Hematopoietic multipotent progenitor cell treated with erythropoietin and hydrocortisone succinate and interleukin-3 and kit ligand, for 6 days (in vitro differentiated cells): Measurements from ENCODE around the gene LTBR.

Experiments used
- DNase-seq: peaks from one replicate; pipeline ENCODE4 v3.0.0-alpha.2; 2015

The LTBR gene

GRCh38 chr12:6384499-6385436 is 806 bp downstream of the LTBR start:
- DNase-seq, result no peak

GRCh38 chr12:6386038-6386437 is 2.1 kb downstream of the LTBR start:
- DNase-seq, result no peak

GRCh38 chr12:6386491-6386890 is 2.5 kb downstream of the LTBR start:
- DNase-seq, result no peak

- no peak for DNase-seq
Observed at GRCh38 chr12:6387541-6387940, 3.6 kb downstream of the LTBR start.

- DNase-seq, result no peak
Observed at GRCh38 chr12:6390084-6390799, 6.3 kb downstream of the LTBR start.

- DNase-seq, result no peak
Observed at GRCh38 chr12:6391013-6391412, 7.1 kb downstream of the LTBR start.

- no peak for DNase-seq
Observed at GRCh38 chr12:6392504-6392903, 8.5 kb downstream of the LTBR start.

GRCh38 chr12:6393109-6393508 is 9.1 kb downstream of the LTBR start:
- no peak for DNase-seq

- no peak for DNase-seq
Observed at GRCh38 chr12:6394398-6394797, 10.4 kb downstream of the LTBR start.

- DNase-seq, result no peak
Observed at GRCh38 chr12:6396031-6396430, 12.1 kb downstream of the LTBR start.

- no peak for DNase-seq
Observed at GRCh38 chr12:6399884-6400644, 16.1 kb downstream of the LTBR start.

GRCh38 chr12:6404390-6404789 is 20.4 kb downstream of the LTBR start:
- DNase-seq, result no peak

- DNase-seq, result no peak
Observed at GRCh38 chr12:6405963-6406362, 22.0 kb downstream of the LTBR start.

- DNase-seq, result no peak
Observed at GRCh38 chr12:6407236-6407954, 23.4 kb downstream of the LTBR start.

- DNase-seq, result peak; percentile 48
Observed at GRCh38 chr12:6416596-6416995, 32.6 kb downstream of the LTBR start.

- DNase-seq, result no peak
Observed at GRCh38 chr12:6418796-6419195, 34.8 kb downstream of the LTBR start.

GRCh38 chr12:6420364-6420763 is 36.4 kb downstream of the LTBR start:
- no peak for DNase-seq

GRCh38 chr12:6423267-6424007 is 39.5 kb downstream of the LTBR start:
- peak; percentile 98 for DNase-seq

- no peak for DNase-seq
Observed at GRCh38 chr12:6424008-6424347, 40.0 kb downstream of the LTBR start.

GRCh38 chr12:6424866-6425265 is 40.9 kb downstream of the LTBR start:
- DNase-seq, result peak; percentile 63

GRCh38 chr12:6425590-6426531 is 41.9 kb downstream of the LTBR start:
- DNase-seq, result no peak
